RWPE2 (cell line): Measurements from ENCODE around the gene TSKS.

Experiments
- ATAC-seq: fragments of 200-7000 bp; cut with Tn5 transposase; 3 replicates; pipeline ENCODE4 v1.9.1; 2021; ENCODE audit warnings: low read depth
- DNase-seq: peaks from one replicate; pipeline ENCODE4 v3.0.0-alpha.2; 2020; ENCODE audit warnings: low spot score
- H3K27ac ChIP-seq: fragments of 450-650 bp; 2 replicates; pipeline ENCODE4 v1.5.1; 2017; ENCODE audit warnings: mild to moderate bottlenecking; ENCODE audit not compliant: poor library complexity, severe bottlenecking
- H3K27me3 ChIP-seq: fragments of 250-450 bp; sonication (Bioruptor Pico); 2 replicates; pipeline ENCODE4 v1.5.1; 2021; ENCODE audit warnings: mild to moderate bottlenecking, moderate library complexity; ENCODE audit not compliant: insufficient read depth, poor library complexity, severe bottlenecking
- H3K36me3 ChIP-seq: fragments of 250-450 bp; sonication (Bioruptor Pico); 2 replicates; pipeline ENCODE4 v1.5.1; 2020; ENCODE audit warnings: low read depth, mild to moderate bottlenecking, moderate library complexity
- H3K4me1 ChIP-seq: fragments of 250-450 bp; sonication (Bioruptor Pico); 2 replicates; pipeline ENCODE4 v1.5.1; 2021; ENCODE audit warnings: mild to moderate bottlenecking, moderate library complexity; ENCODE audit not compliant: insufficient read depth, poor library complexity, severe bottlenecking
- H3K4me3 ChIP-seq: fragments of 250-450 bp; sonication (Bioruptor Pico); 2 replicates; pipeline ENCODE4 v1.5.1; 2021; ENCODE audit warnings: mild to moderate bottlenecking, moderate library complexity; ENCODE audit not compliant: severe bottlenecking
- H3K9me3 ChIP-seq: fragments of 250-450 bp; sonication (Bioruptor Pico); 2 replicates; pipeline ENCODE4 v1.5.1; 2021; ENCODE audit warnings: mild to moderate bottlenecking, moderate library complexity; ENCODE audit not compliant: severe bottlenecking
- TF ChIP-seq, protein P1 (sequence below): fragments of 450-650 bp; IDR thresholded peaks from one replicate; pipeline ENCODE4 v1.5.1; 2017; ENCODE audit warnings: mild to moderate bottlenecking, moderate library complexity; ENCODE audit not compliant: poor library complexity, severe bottlenecking

Gene TSKS

DNA sequence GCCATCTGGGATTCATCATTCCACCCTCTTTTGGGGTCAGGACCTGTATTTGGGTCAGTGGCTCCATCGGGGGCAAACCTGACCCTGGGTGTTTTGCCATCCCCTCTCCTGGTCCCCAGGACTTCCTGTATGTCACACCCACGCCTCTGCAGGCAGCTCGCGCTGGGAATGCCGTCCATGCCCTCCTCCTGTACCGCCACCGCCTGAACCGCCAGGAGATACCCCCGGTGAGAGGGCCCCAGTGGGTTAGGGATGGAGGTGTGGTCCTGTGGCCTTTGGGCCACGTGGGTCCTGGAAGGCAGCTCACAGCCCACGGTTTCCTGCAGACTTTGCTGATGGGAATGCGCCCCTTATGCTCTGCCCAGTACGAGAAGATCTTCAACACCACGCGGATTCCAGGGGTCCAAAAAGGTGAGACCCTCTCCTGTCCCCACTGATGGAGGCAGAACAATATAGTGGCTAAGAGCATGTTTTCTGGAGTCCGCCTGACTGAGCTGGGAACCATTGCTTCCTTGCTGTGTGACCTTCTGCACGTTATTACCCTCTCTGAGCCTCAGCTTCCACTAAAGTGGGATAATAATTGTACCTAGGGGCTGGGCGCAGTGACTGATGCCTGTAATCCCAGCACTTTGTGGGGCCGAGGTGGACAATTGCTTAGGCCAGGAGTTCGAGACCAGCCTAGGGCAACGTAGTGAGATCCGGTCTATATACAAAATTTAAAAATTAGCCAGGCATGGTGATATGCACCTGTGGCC, 58.0 kb downstream of the TSKS start:
- H3K4me1 ChIP-seq: no peaks in the 10 kb centered on the region
- H3K27ac ChIP-seq: no peak overlapping the region
- H3K4me3 ChIP-seq: no peak overlapping the region
- H3K9me3 ChIP-seq: no peaks in the 10 kb centered on the region
- no peaks in the 10 kb centered on the region for H3K27me3 ChIP-seq
- ATAC-seq (no peak), DNase-seq (no peak)
- no peaks in the 10 kb centered on the region for H3K36me3 ChIP-seq
- TF ChIP-seq, protein P1, sequence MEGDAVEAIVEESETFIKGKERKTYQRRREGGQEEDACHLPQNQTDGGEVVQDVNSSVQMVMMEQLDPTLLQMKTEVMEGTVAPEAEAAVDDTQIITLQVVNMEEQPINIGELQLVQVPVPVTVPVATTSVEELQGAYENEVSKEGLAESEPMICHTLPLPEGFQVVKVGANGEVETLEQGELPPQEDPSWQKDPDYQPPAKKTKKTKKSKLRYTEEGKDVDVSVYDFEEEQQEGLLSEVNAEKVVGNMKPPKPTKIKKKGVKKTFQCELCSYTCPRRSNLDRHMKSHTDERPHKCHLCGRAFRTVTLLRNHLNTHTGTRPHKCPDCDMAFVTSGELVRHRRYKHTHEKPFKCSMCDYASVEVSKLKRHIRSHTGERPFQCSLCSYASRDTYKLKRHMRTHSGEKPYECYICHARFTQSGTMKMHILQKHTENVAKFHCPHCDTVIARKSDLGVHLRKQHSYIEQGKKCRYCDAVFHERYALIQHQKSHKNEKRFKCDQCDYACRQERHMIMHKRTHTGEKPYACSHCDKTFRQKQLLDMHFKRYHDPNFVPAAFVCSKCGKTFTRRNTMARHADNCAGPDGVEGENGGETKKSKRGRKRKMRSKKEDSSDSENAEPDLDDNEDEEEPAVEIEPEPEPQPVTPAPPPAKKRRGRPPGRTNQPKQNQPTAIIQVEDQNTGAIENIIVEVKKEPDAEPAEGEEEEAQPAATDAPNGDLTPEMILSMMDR: no peak

DNA sequence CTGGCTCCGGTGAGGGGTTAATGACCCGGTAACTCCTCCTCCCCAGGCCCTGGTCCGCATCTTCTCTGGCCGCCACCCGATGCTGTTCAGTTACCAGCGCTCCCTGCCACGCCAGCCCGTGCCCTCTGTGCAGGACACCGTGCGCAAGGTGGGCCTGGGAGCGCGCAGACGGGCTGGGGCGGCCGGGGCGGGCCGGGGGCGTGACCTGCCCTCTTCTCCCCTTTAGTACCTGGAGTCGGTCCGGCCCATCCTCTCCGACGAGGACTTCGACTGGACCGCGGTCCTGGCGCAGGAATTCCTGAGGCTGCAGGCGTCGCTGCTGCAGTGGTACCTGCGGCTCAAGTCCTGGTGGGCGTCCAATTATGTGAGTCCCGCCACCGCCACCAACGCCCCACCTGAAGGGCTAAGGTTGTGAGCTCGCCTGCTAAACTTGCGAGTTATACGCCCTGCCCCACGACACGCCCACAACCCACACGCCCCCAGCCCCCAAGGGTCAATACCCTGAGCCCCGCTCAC, 61.8 kb downstream of the TSKS start:
- H3K36me3 ChIP-seq: no peaks in the 10 kb centered on the region
- H3K4me1 ChIP-seq: no peaks in the 10 kb centered on the region
- no peak overlapping the region for H3K27ac ChIP-seq
- TF ChIP-seq, protein P1: no peak
- no peak overlapping the region for H3K4me3 ChIP-seq
- DNase-seq (no peak), ATAC-seq (no peak)
- no peaks in the 10 kb centered on the region for H3K27me3 ChIP-seq
- H3K9me3 ChIP-seq: no peaks in the 10 kb centered on the region

DNA sequence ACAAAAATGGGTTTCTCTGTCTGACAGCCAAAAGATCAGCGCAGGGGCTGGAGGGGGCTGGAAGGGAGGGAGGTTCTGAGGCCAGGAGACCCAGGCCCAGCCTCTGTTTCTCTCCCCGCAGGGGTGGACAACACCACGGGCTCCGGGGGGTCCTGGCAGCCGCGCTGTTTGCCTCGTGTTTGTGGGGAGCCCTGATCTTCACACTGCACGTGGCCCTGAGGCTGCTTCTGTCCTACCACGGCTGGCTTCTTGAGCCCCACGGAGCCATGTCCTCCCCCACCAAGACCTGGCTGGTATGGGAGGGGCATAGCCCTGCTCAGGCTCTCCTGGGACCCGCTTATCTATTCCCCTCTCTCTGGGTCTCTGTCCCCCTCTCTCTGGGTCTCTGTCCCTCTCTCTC, 62.5 kb downstream of the TSKS start:
- TF ChIP-seq, protein P1: no peak
- DNase-seq: no peak
- no peaks in the 10 kb centered on the region for H3K27me3 ChIP-seq
- H3K36me3 ChIP-seq: no peaks in the 10 kb centered on the region
- no peaks in the 10 kb centered on the region for H3K9me3 ChIP-seq
- H3K4me3 ChIP-seq: no peak overlapping the region
- peak; percentile 40; the same call in 1 of the 3 replicates for ATAC-seq
- H3K27ac ChIP-seq: no peak overlapping the region
- no peaks in the 10 kb centered on the region for H3K4me1 ChIP-seq

DNA sequence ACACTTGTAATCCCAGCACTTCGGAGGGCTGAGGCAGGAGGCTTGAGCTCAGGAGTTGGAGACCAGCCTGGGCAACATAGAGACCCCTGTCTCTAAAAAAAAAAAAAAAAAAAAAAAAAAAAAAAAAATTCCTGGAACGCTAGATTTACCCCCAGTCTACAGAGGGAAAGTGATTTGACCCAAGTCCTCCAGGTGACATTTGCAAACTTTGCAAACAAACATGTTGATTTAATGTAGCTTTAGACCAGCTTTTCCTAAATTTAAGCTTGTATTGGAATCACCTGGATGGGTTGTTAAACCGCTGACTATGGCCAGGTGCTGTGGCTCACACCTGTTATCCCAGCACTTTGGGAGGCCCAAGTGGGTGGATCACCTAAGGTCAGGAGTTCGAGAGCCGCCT, 63.7 kb downstream of the TSKS start:
- H3K27me3 ChIP-seq: no peaks in the 10 kb centered on the region
- H3K4me1 ChIP-seq: no peaks in the 10 kb centered on the region
- no peaks in the 10 kb centered on the region for H3K9me3 ChIP-seq
- no peak for ATAC-seq
- no peaks in the 10 kb centered on the region for H3K36me3 ChIP-seq
- H3K27ac ChIP-seq: no peak overlapping the region
- no peak overlapping the region for H3K4me3 ChIP-seq
- DNase-seq: no peak
- TF ChIP-seq, protein P1: no peak

DNA sequence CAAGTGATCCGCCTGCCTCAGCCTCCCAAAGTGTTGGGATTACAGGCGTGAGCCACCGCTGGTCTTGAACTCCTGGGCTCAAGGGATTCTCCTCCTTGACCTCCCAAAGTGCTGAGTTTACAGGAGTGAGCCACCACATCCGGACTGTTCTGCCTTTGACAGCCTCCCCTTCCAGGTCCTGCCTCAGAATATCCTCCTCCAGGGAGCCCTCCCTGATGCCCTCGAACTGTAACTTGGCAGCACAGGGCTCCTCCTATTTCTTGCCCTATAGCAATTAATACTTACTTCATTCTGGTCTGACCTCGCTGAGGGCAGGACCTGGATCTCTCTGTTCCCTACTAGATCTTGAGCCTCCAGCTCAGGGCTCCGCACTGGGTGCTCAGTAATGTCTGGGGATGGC, 66.2 kb downstream of the TSKS start:
- DNase-seq: no peak
- no peak overlapping the region for H3K27ac ChIP-seq

More for the DNA sequence above, 66.2 kb downstream of the TSKS start:
- no peak for ATAC-seq
- Histone ChIP-seq H3K4me1 (no peaks in the 10 kb centered on the region), H3K4me3 (no peak overlapping the region), H3K36me3 (0 out of 2 replicates have a peak, but pooled peaks cover 4% of the 10 kb centered on the region), H3K27me3 (no peaks in the 10 kb centered on the region), H3K9me3 (no peaks in the 10 kb centered on the region)
- TF ChIP-seq, protein P1: no peak
